H1 (cell line): ENCODE results near the gene DNAJB6. TPM values are rescaled to one million over a fixed set of nuclear protein-coding genes. Genes with fewer than 3 reads are reported as not detected.

ENCODE experiments used
- JUND ChIP-seq: IDR thresholded peaks from 2 replicates; pipeline ENCODE4 v1.6.1; 2011; ENCODE audit warnings: mild to moderate bottlenecking, improper control_type of control experiment, low read length
- MAX ChIP-seq: IDR thresholded peaks from 2 replicates; pipeline ENCODE4 v1.6.1; 2012; ENCODE audit warnings: inconsistent platforms
- POLR2A ChIP-seq, 2 experiments: IDR thresholded peaks; 1 replicate in 1 of 2; 2 replicates in 1 of 2; pipeline ENCODE4 v1.6.1; 2011; ENCODE audit warnings: low read depth in 2 of 2, low read length in 2 of 2, mild to moderate bottlenecking in 2 of 2; ENCODE audit errors: control extremely low read depth in 1 of 2
- POU5F1 ChIP-seq: IDR thresholded peaks from 2 replicates; pipeline ENCODE4 v1.6.1; 2011; ENCODE audit warnings: low read depth, mild to moderate bottlenecking, low read length, moderate library complexity
- SIRT6 ChIP-seq: IDR thresholded peaks from one replicate; pipeline ENCODE4 v1.7.1; 2012; ENCODE audit warnings: low read length, inconsistent platforms
- SIX5 ChIP-seq: IDR thresholded peaks from 2 replicates; pipeline ENCODE4 v1.6.1; 2011; ENCODE audit warnings: mild to moderate bottlenecking, low read depth, low read length
- SRF ChIP-seq: IDR thresholded peaks from 2 replicates; pipeline ENCODE4 v1.6.1; 2011; ENCODE audit warnings: mild to moderate bottlenecking, low read depth, low read length, moderate library complexity
- TAF1 ChIP-seq: IDR thresholded peaks from 2 replicates; pipeline ENCODE4 v1.6.1; 2011; ENCODE audit warnings: mild to moderate bottlenecking, low read depth, low read length
- TAF7 ChIP-seq: optimal IDR thresholded peaks from 2 replicates; pipeline ENCODE3; 2011; ENCODE audit warnings: low read depth, mild to moderate bottlenecking, inconsistent platforms, low read length, moderate library complexity, borderline replicate concordance
- polyA plus RNA-seq, 7 experiments: library from polyadenylated mRNA; depleted of rRNA in 3 of 7; stranded (reverse) in 5 of 7; unstranded in 2 of 7; fragments of >200 nt in 5 of 7; fragments of 200-250 nt in 2 of 7; gene quantifications; 1 replicate in 5 of 7; 2 replicates in 1 of 7; 4 replicates in 1 of 7; pipeline versions ENCODE4 v1.2.1 to v1.2.3, GENCODE V29; 2011 to 2013; ENCODE audit warnings: missing spikeins in 2 of 7, mixed read lengths in 2 of 7
- total RNA-seq: library from RNA; stranded (reverse); fragmentation: NEBNext Ultra II Directional; extraction: Animal tissue kit (Norgen Biotek cat#: 25700); gene quantifications from 2 replicates; pipeline ENCODE4 v1.2.1, GENCODE V29; 2021

Gene DNAJB6
- total and polyA plus RNA-seq, 2 of the 8 experiments (the other 6 are each of a cell fraction or from before 2014, with no cell fraction given) = 166 to 295 TPM

- TF ChIP-seq TAF1 = peak; percentile 82; the same call in 1 of the 2 replicates
- peak; percentile 49; the same call in 1 of the 2 replicates for TF ChIP-seq MAX
- no peak for TF ChIP-seq SIRT6
- TF ChIP-seq POU5F1 = no peak
- peak; percentile 24; the same call in 1 of the 2 replicates for TF ChIP-seq JUND
- TF ChIP-seq TAF7 = peak; percentile 64
- peak; percentile 61 to 86 for TF ChIP-seq POLR2A (IDR thresholded peaks at IDR 0.05; ENCODE audit: control extremely low read depth in 1 of 2, low read depth in 2 of 2, low read length in 2 of 2)
- no peak for TF ChIP-seq SIX5
- no peak for TF ChIP-seq SRF
These were observed at the start of gene DNAJB6 (continued) for GRCh38 chr7:157336383-157337315.
